Calu3 (cell line): ENCODE data around the gene FBXO5. TPM values are rescaled to one million over a fixed set of nuclear protein-coding genes. Genes with fewer than 3 reads are reported as not detected.
A peak's percentile ranks its signal among the peaks of the same experiment; 100 is the strongest.

Experiments used
- BruUV-seq: library from RNA; stranded (reverse); fragments of 400-500 nt; replicated peaks from 2 replicates; lab custom pipeline; 2021; lab: Mats Ljungman, UMichigan
- CTCF ChIA-PET: fragments of 300-600 bp; sonication (Branson Sonifier 250); formaldehyde crosslinking; loops from one replicate; lab custom pipeline; 2022; ENCODE audit warnings: antibody characterized with exemption; lab: Charles Lee
- DNase-seq: peaks from one replicate; pipeline ENCODE4 v3.0.0; 2022
- H3K27ac Mint-ChIP-seq: one replicate; pipeline ENCODE4 v1.8.0; 2022; ENCODE audit warnings: mixed read lengths; ENCODE audit not compliant: unreplicated experiment
- H3K27me3 Mint-ChIP-seq: one replicate; pipeline ENCODE4 v1.8.0; 2022; ENCODE audit warnings: mixed read lengths; ENCODE audit not compliant: unreplicated experiment
- H3K36me3 Mint-ChIP-seq: one replicate; pipeline ENCODE4 v1.8.0; 2022; ENCODE audit warnings: mild to moderate bottlenecking, moderate library complexity, mixed read lengths; ENCODE audit not compliant: insufficient read depth, unreplicated experiment
- H3K4me1 Mint-ChIP-seq: one replicate; pipeline ENCODE4 v1.8.0; 2022; ENCODE audit warnings: mild to moderate bottlenecking, low read depth, mixed read lengths; ENCODE audit not compliant: unreplicated experiment
- H3K4me3 Mint-ChIP-seq: one replicate; pipeline ENCODE4 v1.8.0; 2022; ENCODE audit warnings: mild to moderate bottlenecking, low read depth, moderate library complexity, mixed read lengths; ENCODE audit not compliant: unreplicated experiment
- H3K9me3 Mint-ChIP-seq: one replicate; pipeline ENCODE4 v1.8.0; 2022; ENCODE audit warnings: low read depth, mixed read lengths; ENCODE audit not compliant: unreplicated experiment
- CTCF ChIP-seq: fragments of 200-600 bp; IDR thresholded peaks from one replicate; pipeline ENCODE4 v1.8.0; 2022; ENCODE audit warnings: antibody characterized with exemption; ENCODE audit not compliant: unreplicated experiment
- intact Hi-C: fragments of 100-400 bp; cut with micrococcal nuclease; formaldehyde crosslinking; loops from one replicate; pipeline ENCODE4 v1.10.0; 2022; ENCODE audit not compliant: unreplicated experiment
- total RNA-seq: library from RNA; stranded (reverse); gene quantifications from 2 replicates; pipeline ENCODE4 v1.2.3, GENCODE V29; 2022

FBXO5 gene
- total RNA-seq, 1 experiment from 2014 or later: 21.1 TPM

DNA sequence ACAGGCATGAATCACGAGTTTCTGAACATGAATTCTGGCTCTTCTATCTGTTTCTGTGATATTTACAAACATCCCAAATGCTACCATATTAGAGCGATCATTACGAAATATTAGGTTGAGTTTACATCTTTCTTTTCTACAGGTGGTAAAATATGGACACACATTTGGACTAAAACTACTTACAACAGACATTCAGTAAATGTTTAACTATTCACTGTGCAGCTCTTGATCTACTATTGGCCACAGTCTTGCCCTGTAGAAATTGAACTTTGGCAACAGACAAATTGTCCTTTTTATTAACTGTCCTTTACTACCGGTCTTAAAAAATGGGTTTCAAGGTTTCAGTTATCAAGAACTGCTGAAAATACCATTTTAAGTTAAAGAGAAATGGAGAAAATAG is 46.1 kb upstream of the FBXO5 start:
- intact Hi-C loops: no loop called here
- H3K27ac Mint-ChIP-seq: no peak overlapping the region
- DNase-seq: no peak
- H3K4me3 Mint-ChIP-seq: no peak overlapping the region
- H3K9me3 Mint-ChIP-seq: no peaks in the 10 kb centered on the region
- no peak for TF ChIP-seq CTCF
- peaks cover 20% of the 10 kb centered on the region for H3K4me1 Mint-ChIP-seq
- no TSS peak for BruUV-seq
- CTCF ChIA-PET: no interaction called here
- no peaks in the 10 kb centered on the region for H3K36me3 Mint-ChIP-seq
- no peaks in the 10 kb centered on the region for H3K27me3 Mint-ChIP-seq

DNA sequence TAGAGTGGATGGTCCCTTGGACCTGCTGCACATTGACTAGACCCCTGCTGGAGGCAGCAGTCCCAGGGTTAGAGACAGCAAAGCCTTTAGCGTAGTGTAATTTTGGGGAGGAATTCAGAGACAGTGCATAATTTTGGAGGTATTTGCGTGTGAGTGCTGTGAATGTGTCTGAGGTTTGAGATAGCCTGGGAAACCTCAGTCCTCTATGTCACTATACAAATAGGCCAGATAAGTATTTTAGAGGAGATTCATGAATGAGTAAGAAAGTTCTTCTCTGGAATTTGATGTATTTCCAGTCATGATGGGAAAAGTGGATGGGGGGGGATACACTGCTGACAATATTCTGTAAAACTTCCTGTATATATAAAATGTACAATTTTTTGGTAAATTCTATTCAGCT is 45.4 kb upstream of the FBXO5 start:
- no TSS peak for BruUV-seq
- Mint-ChIP-seq H3K4me3 (no peak overlapping the region), H3K27ac (no peak overlapping the region), H3K9me3 (no peaks in the 10 kb centered on the region), H3K27me3 (no peaks in the 10 kb centered on the region), H3K36me3 (no peaks in the 10 kb centered on the region), H3K4me1 (peaks cover 20% of the 10 kb centered on the region)
- no peak for TF ChIP-seq CTCF
- CTCF ChIA-PET: no interaction called here
- DNase-seq: no peak
- intact Hi-C loops: no loop called here

- Mint-ChIP-seq H3K27me3 (no peaks in the 10 kb centered on the region), H3K9me3 (no peaks in the 10 kb centered on the region), H3K4me1 (peaks cover 20% of the 10 kb centered on the region), H3K4me3 (no peak overlapping the region), H3K36me3 (no peaks in the 10 kb centered on the region), H3K27ac (no peak overlapping the region)
- intact Hi-C loops: no loop called here
- no peak for DNase-seq
- no peak for TF ChIP-seq CTCF
- no TSS peak for BruUV-seq
- CTCF ChIA-PET: no interaction called here
Observed at GRCh38 chr6:153027480-153027879, 44.6 kb upstream of the FBXO5 start.

- no TSS peak for BruUV-seq
Observed at GRCh38 chr6:153024709-153025017, 41.8 kb upstream of the FBXO5 start.

More at GRCh38 chr6:153024709-153025017, 41.8 kb upstream of the FBXO5 start:
- no peaks in the 10 kb centered on the region for H3K27me3 Mint-ChIP-seq
- CTCF ChIA-PET: no interaction called here
- TF ChIP-seq CTCF: peak; percentile 11
- H3K9me3 Mint-ChIP-seq: no peaks in the 10 kb centered on the region
- H3K36me3 Mint-ChIP-seq: no peaks in the 10 kb centered on the region
- no peak for DNase-seq
- no peaks in the 10 kb centered on the region for H3K4me1 Mint-ChIP-seq
- intact Hi-C loops: loop anchor here (2.0 to 5.0 kb wide), 3 partner anchors 70 to 277 kb away; no protein-coding TSS in a partner anchor
- H3K4me3 Mint-ChIP-seq: no peak overlapping the region
- H3K27ac Mint-ChIP-seq: no peak overlapping the region
